B cell (primary cell): ENCODE results near the gene PRUNE1. TPM values are rescaled to one million over a fixed set of nuclear protein-coding genes. Genes with fewer than 3 reads are reported as not detected.

Experiments used
- ATAC-seq: fragments of 200-7000 bp; cut with Tn5 transposase; one replicate; pipeline ENCODE4 v1.10.0; 2021; ENCODE audit warnings: low read depth, mild to moderate bottlenecking, moderate number of reproducible peaks, moderate library complexity
- CTCF ChIA-PET: fragments of 350-600 bp; sonication (Branson Sonifier 250); formaldehyde crosslinking; loops from one replicate; lab custom pipeline; 2021; ENCODE audit warnings: antibody characterized with exemption, inconsistent platforms; lab: Charles Lee
- POLR2A ChIA-PET: fragments of 350-600 bp; sonication (Branson Sonifier 250); formaldehyde crosslinking; loops from one replicate; lab custom pipeline; 2021; ENCODE audit warnings: antibody characterized with exemption; lab: Charles Lee
- DNase-seq: peaks from one replicate; pipeline ENCODE4 v3.0.0; 2013
- H2AFZ ChIP-seq: 2 replicates; pipeline ENCODE4 v1.6.1; 2012; ENCODE audit warnings: mild to moderate bottlenecking, low read depth, low read length; ENCODE audit not compliant: insufficient read depth, poor library complexity, severe bottlenecking
- H3K27ac ChIP-seq, 2 donors: 1 replicate in 1 of 2; 2 replicates in 1 of 2; pipeline ENCODE4 v1.5.1; 2012 to 2013; ENCODE audit warnings: low read length in 2 of 2, mild to moderate bottlenecking in 2 of 2, moderate library complexity in 1 of 2
- H3K27me3 ChIP-seq, 4 experiments: fragments of 200-600 bp in 1 of 4; sonication (generic) in 1 of 4; replicated peaks in 1 of 4; 1 replicate in 2 of 4; 2 replicates in 2 of 4; pipeline versions ENCODE4 v1.6.1 to v1.7.0; 2013 to 2016; ENCODE audit warnings: low read length in 3 of 4, mild to moderate bottlenecking in 2 of 4, mixed read lengths in 1 of 4, moderate library complexity in 1 of 4; ENCODE audit not compliant: insufficient read depth in 4 of 4, control insufficient read depth in 3 of 4; ENCODE audit errors: control extremely low read depth in 1 of 4
- H3K36me3 ChIP-seq, 2 experiments: replicated peaks in 1 of 2; 1 replicate in 1 of 2; 2 replicates in 1 of 2; pipeline versions ENCODE4 v1.6.1 to v1.7.1; 2013; ENCODE audit warnings: low read length in 1 of 2; ENCODE audit not compliant: insufficient read depth in 2 of 2, control insufficient read depth in 1 of 2; ENCODE audit errors: control extremely low read depth in 1 of 2, extremely low read depth in 1 of 2
- H3K4me1 ChIP-seq, 2 donors: fragments of 200-600 bp in 1 of 2; sonication (generic) in 1 of 2; 1 replicate in 1 of 2; 2 replicates in 1 of 2; pipeline versions ENCODE4 v1.5.1 to v1.6.1; 2013 to 2017; ENCODE audit warnings: low read length in 2 of 2; ENCODE audit not compliant: control insufficient read depth in 2 of 2, insufficient read depth in 2 of 2
- H3K4me2 ChIP-seq: replicated peaks from 2 replicates; pipeline ENCODE3; 2012; ENCODE audit warnings: mild to moderate bottlenecking, low read depth, low read length; ENCODE audit not compliant: poor library complexity, severe bottlenecking
- H3K4me3 ChIP-seq, 5 experiments: fragments of 200-600 bp in 1 of 5; sonication (generic) in 1 of 5; 1 replicate in 3 of 5; 2 replicates in 2 of 5; pipeline versions ENCODE4 v1.5.1 to v1.7.0; 2011 to 2016; ENCODE audit warnings: low read length in 4 of 5, mild to moderate bottlenecking in 4 of 5, low read depth in 2 of 5, control low read depth in 1 of 5, moderate library complexity in 1 of 5; ENCODE audit not compliant: insufficient read depth in 1 of 5; ENCODE audit errors: control extremely low read depth in 1 of 5, extremely low read depth in 1 of 5
- H3K79me2 ChIP-seq: fragments of 200-600 bp; sonication (generic); one replicate; pipeline ENCODE4 v1.6.0; 2016; ENCODE audit warnings: low read length; ENCODE audit not compliant: control insufficient read depth, insufficient read depth
- H3K9ac ChIP-seq: fragments of 200-600 bp; sonication (generic); 2 replicates; pipeline ENCODE4 v1.6.1; 2017; ENCODE audit warnings: mild to moderate bottlenecking, low read length, moderate library complexity
- H3K9me3 ChIP-seq, 3 donors: one replicate each; pipeline versions ENCODE4 v1.6.1 to v1.7.1; 2013; ENCODE audit warnings: low read length in 2 of 3; ENCODE audit not compliant: control insufficient read depth in 2 of 3, insufficient read depth in 1 of 3; ENCODE audit errors: control extremely low read depth in 1 of 3
- H4K20me1 ChIP-seq: 2 replicates; pipeline ENCODE4 v1.6.0; 2012; ENCODE audit warnings: mild to moderate bottlenecking, low read length; ENCODE audit not compliant: insufficient read depth, control insufficient read depth, poor library complexity, severe bottlenecking
- H3K27ac Mint-ChIP-seq: one replicate; pipeline ENCODE4 v1.8.0; 2021; ENCODE audit warnings: mixed read lengths
- H3K27me3 Mint-ChIP-seq: one replicate; pipeline ENCODE4 v1.8.0; 2021; ENCODE audit warnings: mixed read lengths
- H3K4me1 Mint-ChIP-seq: one replicate; pipeline ENCODE4 v1.8.0; 2021; ENCODE audit warnings: mixed read lengths
- H3K4me3 Mint-ChIP-seq: one replicate; pipeline ENCODE4 v1.8.0; 2021; ENCODE audit warnings: mixed read lengths
- H3K9me3 Mint-ChIP-seq: one replicate; pipeline ENCODE4 v1.8.0; 2022; ENCODE audit warnings: mixed read lengths; ENCODE audit not compliant: insufficient read depth
- EZH2 ChIP-seq: IDR thresholded peaks from 2 replicates; pipeline ENCODE4 v1.6.1; 2012; ENCODE audit warnings: borderline replicate concordance, low read depth, mild to moderate bottlenecking, moderate library complexity, low read length; ENCODE audit not compliant: insufficient read depth, poor library complexity, severe bottlenecking
- WGBS: methylation state at CpG from one replicate; pipeline ENCODE4 v1.1.5; 2013; ENCODE audit warnings: missing lambda C conversion rate; ENCODE audit not compliant: insufficient coverage; 5-methylcytosine and 5-hydroxymethylcytosine counted together
- intact Hi-C: fragments of 100-400 bp; cut with micrococcal nuclease; formaldehyde crosslinking; loops from one replicate; pipeline ENCODE4 v1.10.0; 2022
- polyA plus RNA-seq: library from polyadenylated mRNA; depleted of rRNA; stranded (reverse); fragments of >200 nt; gene quantifications from 2 replicates; pipeline ENCODE4 v1.2.3, GENCODE V29; 2012
- total RNA-seq, 2 donors: library from RNA; stranded (reverse); fragments of 120-200 nt in 1 of 2; gene quantifications; 1 replicate in 1 of 2; 2 replicates in 1 of 2; pipeline versions ENCODE4 v1.2.3 to v1.2.4, GENCODE V29; 2013 to 2022
- TF ChIP-seq, protein P1 (sequence below): fragments of 200-600 bp; IDR thresholded peaks from one replicate; pipeline ENCODE4 v1.8.0; 2022; ENCODE audit warnings: antibody characterized with exemption, mild to moderate bottlenecking

PRUNE1 gene
- total and polyA plus RNA-seq, 2 donors (not counting 1 experiment from before 2014, with no cell fraction given): 15.9 to 21.3 TPM

DNA sequence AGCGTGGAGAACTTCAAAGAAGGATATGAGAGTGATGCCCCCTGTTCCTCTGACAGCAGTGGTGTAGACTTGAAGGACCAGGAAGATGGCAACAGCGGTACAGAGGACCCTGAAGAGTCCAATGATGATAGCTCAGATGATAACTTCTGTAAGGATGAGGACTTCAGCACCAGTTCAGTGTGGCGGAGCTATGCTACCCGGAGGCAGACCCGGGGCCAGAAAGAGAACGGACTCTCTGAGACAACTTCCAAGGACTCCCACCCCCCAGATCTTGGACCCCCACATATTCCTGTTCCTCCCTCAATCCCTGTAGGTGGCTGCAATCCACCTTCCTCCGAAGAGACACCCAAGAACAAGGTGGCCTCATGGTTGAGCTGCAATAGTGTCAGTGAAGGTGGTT is 47.6 kb upstream of the PRUNE1 start:
- Mint-ChIP-seq H3K4me1 (no peaks in the 10 kb centered on the region), H3K27me3 (no peaks in the 10 kb centered on the region), H3K9me3 (no peaks in the 10 kb centered on the region), H3K27ac (no peak overlapping the region), H3K4me3 (no peak overlapping the region)
- no peaks in the 10 kb centered on the region for H3K4me1 ChIP-seq
- TF ChIP-seq, protein P1, sequence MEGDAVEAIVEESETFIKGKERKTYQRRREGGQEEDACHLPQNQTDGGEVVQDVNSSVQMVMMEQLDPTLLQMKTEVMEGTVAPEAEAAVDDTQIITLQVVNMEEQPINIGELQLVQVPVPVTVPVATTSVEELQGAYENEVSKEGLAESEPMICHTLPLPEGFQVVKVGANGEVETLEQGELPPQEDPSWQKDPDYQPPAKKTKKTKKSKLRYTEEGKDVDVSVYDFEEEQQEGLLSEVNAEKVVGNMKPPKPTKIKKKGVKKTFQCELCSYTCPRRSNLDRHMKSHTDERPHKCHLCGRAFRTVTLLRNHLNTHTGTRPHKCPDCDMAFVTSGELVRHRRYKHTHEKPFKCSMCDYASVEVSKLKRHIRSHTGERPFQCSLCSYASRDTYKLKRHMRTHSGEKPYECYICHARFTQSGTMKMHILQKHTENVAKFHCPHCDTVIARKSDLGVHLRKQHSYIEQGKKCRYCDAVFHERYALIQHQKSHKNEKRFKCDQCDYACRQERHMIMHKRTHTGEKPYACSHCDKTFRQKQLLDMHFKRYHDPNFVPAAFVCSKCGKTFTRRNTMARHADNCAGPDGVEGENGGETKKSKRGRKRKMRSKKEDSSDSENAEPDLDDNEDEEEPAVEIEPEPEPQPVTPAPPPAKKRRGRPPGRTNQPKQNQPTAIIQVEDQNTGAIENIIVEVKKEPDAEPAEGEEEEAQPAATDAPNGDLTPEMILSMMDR: no peak
- no peak for TF ChIP-seq EZH2
- H3K9ac ChIP-seq: no peak overlapping the region
- no peak for DNase-seq
- ChIA-PET CTCF (interaction anchor here (1.5 kb wide), 1 partner anchor 20 kb away, joined by 8 read pairs; no protein-coding TSS in a partner anchor), POLR2A (interaction anchor here (0.6 kb wide), 1 partner anchor 14 kb away, joined by 3 read pairs; no protein-coding TSS in a partner anchor)
- H3K4me2 ChIP-seq: no peak overlapping the region
- H3K36me3 ChIP-seq: peaks cover 5 to 82% of the 10 kb centered on the region in 2 experiments
- H3K27me3 ChIP-seq: no peaks in the 10 kb centered on the region
- WGBS: 96% methylated on average over 6 of the region's 7 CpGs
- no peak for ATAC-seq
- H3K4me3 ChIP-seq: no peak overlapping the region
- no peak overlapping the region for H2AFZ ChIP-seq
- intact Hi-C loops: no loop called here
- no peaks in the 10 kb centered on the region for H3K9me3 ChIP-seq
- H4K20me1 ChIP-seq: no peaks in the 10 kb centered on the region
- no peak overlapping the region for H3K27ac ChIP-seq
- H3K79me2 ChIP-seq: no peaks in the 10 kb centered on the region

DNA sequence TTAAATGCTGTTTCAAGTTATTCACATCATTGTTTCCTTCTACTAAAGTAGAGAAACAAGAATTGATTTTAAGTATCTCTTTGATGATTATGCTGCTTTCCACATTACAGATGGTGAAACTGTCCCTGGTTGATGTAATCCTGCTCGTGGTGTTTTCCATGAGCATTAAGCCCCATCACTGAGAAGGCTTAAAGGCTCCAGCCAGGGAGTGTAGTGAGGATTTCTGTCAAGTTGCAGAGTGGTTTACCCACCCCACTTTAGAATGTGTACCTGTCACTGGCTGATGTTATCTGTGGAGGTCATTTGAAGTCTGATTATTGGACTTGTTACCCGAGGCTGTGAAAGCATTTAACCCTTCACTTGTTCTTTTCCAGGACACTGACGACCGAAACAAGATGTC is 46.5 kb upstream of the PRUNE1 start:
- Histone ChIP-seq H3K4me2 (no peak overlapping the region), H4K20me1 (no peaks in the 10 kb centered on the region), H3K79me2 (no peaks in the 10 kb centered on the region), H3K9ac (no peak overlapping the region), H3K4me3 (no peak overlapping the region), H3K4me1 (no peaks in the 10 kb centered on the region), H3K9me3 (no peaks in the 10 kb centered on the region), H3K27ac (no peak overlapping the region), H2AFZ (no peak overlapping the region), H3K27me3 (no peaks in the 10 kb centered on the region), H3K36me3 (peaks cover 5 to 84% of the 10 kb centered on the region in 2 experiments)
- Mint-ChIP-seq H3K27ac (no peak overlapping the region), H3K4me3 (no peak overlapping the region), H3K4me1 (no peaks in the 10 kb centered on the region), H3K9me3 (no peaks in the 10 kb centered on the region), H3K27me3 (no peaks in the 10 kb centered on the region)
- TF ChIP-seq, protein P1: no peak
- TF ChIP-seq EZH2: no peak
- no CpG with 5 or more reads among the region's 4 CpGs for WGBS
- DNase-seq (no peak), ATAC-seq (no peak)
- CTCF ChIA-PET: interaction anchor here (1.5 kb wide), 1 partner anchor 19 kb away, joined by 8 read pairs; no protein-coding TSS in a partner anchor
- POLR2A ChIA-PET: no interaction called here
- intact Hi-C loops: no loop called here
